HepG2 (cell line): ENCODE measurements around the gene SAMD8. TPM values are rescaled to one million over a fixed set of nuclear protein-coding genes. Genes with fewer than 3 reads are reported as not detected.

Experiments
- ATAC-seq: fragments of 200-7000 bp; cut with Tn5 transposase; 3 replicates; pipeline ENCODE4 v1.9.1; 2020; ENCODE audit warnings: mild to moderate bottlenecking, moderate library complexity
- BruUV-seq: library from RNA; stranded (reverse); fragments of 400-500 nt; replicated peaks from 2 replicates; lab custom pipeline; 2021; lab: Mats Ljungman, UMichigan
- CTCF ChIA-PET: fragments of 300-600 bp; formaldehyde crosslinking; extraction: SDS; loops from one replicate; lab custom pipeline; 2021; ENCODE audit warnings: low total read pairs, inconsistent platforms, low intra/inter-chr PET ratio; lab: Yijun Ruan, JAX
- POLR2A ChIA-PET: fragments of 350-600 bp; sonication (Branson Sonifier 250); formaldehyde crosslinking; loops from one replicate; lab custom pipeline; 2020; ENCODE audit warnings: antibody characterized with exemption, inconsistent platforms; lab: Yijun Ruan, JAX
- DNase-seq: peaks from one replicate; pipeline ENCODE4 v3.0.0-alpha.2; 2015; ENCODE audit warnings: low spot score
- FAIRE-seq: peaks from 3 replicates; lab custom pipeline; 2011; peaks lifted over from hg19 to GRCh38; lab: Jason Lieb, UNC
- H2AFZ ChIP-seq: one replicate; pipeline ENCODE4 v1.6.1; 2011; ENCODE audit warnings: low read length, inconsistent platforms
- H3K27ac ChIP-seq: fragments of 300-600 bp; 3 replicates; pipeline ENCODE4 v1.8.0; 2011; ENCODE audit warnings: mixed run types, mild to moderate bottlenecking, mixed read lengths, low read length, inconsistent platforms; ENCODE audit not compliant: insufficient read depth; ENCODE audit errors: extremely low read length
- H3K27me3 ChIP-seq, 2 experiments: fragments of 200-600 bp in 1 of 2; 2 replicates in 1 of 2; 3 replicates in 1 of 2; pipeline versions ENCODE4 v1.6.0 to v1.8.0; 2011; ENCODE audit warnings: low read length in 2 of 2, mild to moderate bottlenecking in 2 of 2, moderate library complexity in 2 of 2, inconsistent platforms in 1 of 2; ENCODE audit not compliant: insufficient read depth in 2 of 2, control insufficient read depth in 1 of 2
- H3K36me3 ChIP-seq, 2 experiments: fragments of 200-600 bp in 1 of 2; replicated peaks in 1 of 2; 2 replicates in 1 of 2; 3 replicates in 1 of 2; pipeline versions ENCODE4 v1.5.1 to v1.8.0; 2011; ENCODE audit warnings: low read length in 2 of 2, inconsistent platforms in 1 of 2; ENCODE audit not compliant: insufficient read depth in 2 of 2, control insufficient read depth in 1 of 2
- H3K4me1 ChIP-seq: 2 replicates; pipeline ENCODE4 v1.5.1; 2012; ENCODE audit warnings: low read length, inconsistent platforms; ENCODE audit not compliant: insufficient read depth
- H3K4me2 ChIP-seq: 2 replicates; pipeline ENCODE4 v1.6.0; 2011; ENCODE audit warnings: low read depth, low read length, inconsistent platforms
- H3K4me3 ChIP-seq, 3 experiments: fragments of 200-600 bp in 1 of 3; sonication (generic), shearing (Covaris generic) in 1 of 3; replicated peaks in 1 of 3; 2 replicates each; pipeline ENCODE4 v1.5.1; 2011 to 2016; ENCODE audit warnings: low read length in 3 of 3, inconsistent platforms in 2 of 3, low read depth in 2 of 3, mild to moderate bottlenecking in 2 of 3, control low read depth in 1 of 3, mixed read lengths in 1 of 3; ENCODE audit not compliant: insufficient read depth in 1 of 3
- H3K79me2 ChIP-seq: one replicate; pipeline ENCODE4 v1.6.1; 2011; ENCODE audit warnings: low read length, inconsistent platforms; ENCODE audit not compliant: insufficient read depth
- H3K9ac ChIP-seq: 2 replicates; pipeline ENCODE4 v1.6.0; 2011; ENCODE audit warnings: mild to moderate bottlenecking, low read depth, low read length, inconsistent platforms; ENCODE audit not compliant: insufficient read depth
- H3K9me3 ChIP-seq: 2 replicates; pipeline ENCODE4 v1.5.1; 2012; ENCODE audit warnings: mild to moderate bottlenecking, low read length
- H4K20me1 ChIP-seq: 2 replicates; pipeline ENCODE4 v1.6.0; 2011; ENCODE audit warnings: inconsistent platforms, mild to moderate bottlenecking, low read length, moderate library complexity; ENCODE audit not compliant: insufficient read depth
- AKAP8 ChIP-seq: sonication (generic); formaldehyde crosslinking; IDR thresholded peaks from 2 replicates; pipeline ENCODE4 v1.5.1; 2020; ENCODE audit warnings: mild to moderate bottlenecking, missing genetic modification reagents
- ATF7 ChIP-seq, 2 experiments: fragments of 450-650 bp in 1 of 2; sonication (generic) in 1 of 2; formaldehyde crosslinking in 1 of 2; IDR thresholded peaks; 2 replicates each; pipeline versions ENCODE4 v1.4.0 to v1.6.1; 2016 to 2020; ENCODE audit warnings: antibody characterized with exemption in 1 of 2, mild to moderate bottlenecking in 1 of 2, missing genetic modification reagents in 1 of 2
- ATRX ChIP-seq: sonication (generic); formaldehyde crosslinking; IDR thresholded peaks from 2 replicates; pipeline ENCODE4 v1.4.0; 2020; ENCODE audit warnings: missing genetic modification reagents, borderline replicate concordance
- BCL3 ChIP-seq: sonication (generic); formaldehyde crosslinking; IDR thresholded peaks from 2 replicates; pipeline ENCODE4 v1.5.1; 2020; ENCODE audit warnings: mild to moderate bottlenecking, missing genetic modification reagents, moderate library complexity
- EHMT2 ChIP-seq: fragments of 200-600 bp; sonication (generic); IDR thresholded peaks from 2 replicates; pipeline ENCODE4 v1.7.0; 2017; ENCODE audit warnings: antibody characterized with exemption, low read depth, low read length, borderline replicate concordance
- GZF1 ChIP-seq: sonication (generic); formaldehyde crosslinking; IDR thresholded peaks from 2 replicates; pipeline ENCODE4 v1.5.1; 2020; ENCODE audit warnings: mild to moderate bottlenecking, missing genetic modification reagents
- HDAC2 ChIP-seq: sonication (generic); formaldehyde crosslinking; IDR thresholded peaks from 2 replicates; pipeline ENCODE4 v1.4.0; 2020; ENCODE audit warnings: missing genetic modification reagents
- IRF2 ChIP-seq: IDR thresholded peaks from 2 replicates; pipeline ENCODE4 v1.6.1; 2018; ENCODE audit warnings: missing genetic modification reagents, missing compliant biosample characterization
- PCBP1 ChIP-seq: fragments of 200-400 bp; formaldehyde crosslinking; IDR thresholded peaks from 2 replicates; pipeline ENCODE4 v1.6.1; 2017; ENCODE audit warnings: mild to moderate bottlenecking, low read depth, low read length, borderline replicate concordance
- POLR2AphosphoS2 ChIP-seq: IDR thresholded peaks from 2 replicates; pipeline ENCODE4 v1.6.1; 2011; ENCODE audit warnings: low read depth, low read length, improper control_type of control experiment
- SRY ChIP-seq: sonication (generic); formaldehyde crosslinking; IDR thresholded peaks from 2 replicates; pipeline ENCODE4 v1.8.0; 2022; ENCODE audit warnings: mild to moderate bottlenecking, missing genetic modification reagents
- ZFX ChIP-seq: sonication (generic); formaldehyde crosslinking; IDR thresholded peaks from 2 replicates; pipeline ENCODE4 v1.4.0; 2020; ENCODE audit warnings: mild to moderate bottlenecking, low read depth, missing genetic modification reagents, moderate library complexity
- ZNF281 ChIP-seq: sonication (generic); formaldehyde crosslinking; IDR thresholded peaks from 2 replicates; pipeline ENCODE4 v1.4.0; 2020; ENCODE audit warnings: missing genetic modification reagents, borderline replicate concordance
- ZNF549 ChIP-seq: sonication (generic); formaldehyde crosslinking; IDR thresholded peaks from 2 replicates; pipeline ENCODE4 v1.5.0; 2020; ENCODE audit warnings: missing genetic modification reagents
- ZNF569 ChIP-seq: sonication (generic); formaldehyde crosslinking; IDR thresholded peaks from 2 replicates; pipeline ENCODE4 v1.5.0; 2020; ENCODE audit warnings: mild to moderate bottlenecking, missing genetic modification reagents, moderate library complexity, borderline replicate concordance
- ZNF816 ChIP-seq: sonication (generic); formaldehyde crosslinking; IDR thresholded peaks from 2 replicates; pipeline ENCODE4 v1.8.0; 2022; ENCODE audit warnings: missing genetic modification reagents, mild to moderate bottlenecking, borderline replicate concordance
- WGBS: methylation state at CpG from one replicate; pipeline ENCODE4 v1.1.6; 2017; ENCODE audit warnings: low lambda C conversion rate; 5-methylcytosine and 5-hydroxymethylcytosine counted together
- in situ Hi-C: cut with HindIII; loops from 2 replicates; pipeline ENCODE4 v1.10.0; 2017; ENCODE audit warnings: low pct_unique_long_range_greater_than_20kb; ENCODE audit not compliant: extremely low pct_ligation_motif_present
- intact Hi-C: fragments of 100-400 bp; cut with micrococcal nuclease; formaldehyde crosslinking; loops from one replicate; pipeline ENCODE4 v1.10.0; 2022; ENCODE audit not compliant: unreplicated experiment
- polyA plus RNA-seq, 8 experiments: library from polyadenylated mRNA; depleted of rRNA in 3 of 8; stranded (reverse) in 7 of 8; unstranded in 1 of 8; fragments of >200 nt; fragmentation: Illumina TruSeq in 4 of 8; extraction: Trizol in 4 of 8; gene quantifications; 2 replicates each; pipeline versions ENCODE4 v1.2.1 to v1.2.3, GENCODE V29; 2011 to 2016; ENCODE audit warnings: low read depth in 4 of 8, missing spikeins in 1 of 8, mixed read lengths in 1 of 8; ENCODE audit not compliant: insufficient read depth in 1 of 8
- total RNA-seq, 5 experiments: library from RNA; depleted of rRNA; stranded (reverse); fragments of >200 nt; fragmentation: Illumina TruSeq; extraction: Trizol; gene quantifications; 2 replicates each; pipeline ENCODE4 v1.2.3, GENCODE V29; 2016; ENCODE audit warnings: low read depth in 1 of 5
- TF ChIP-seq, protein P1 (sequence below): sonication (generic); formaldehyde crosslinking; IDR thresholded peaks from 2 replicates; pipeline ENCODE4 v1.5.1; 2020; ENCODE audit warnings: mild to moderate bottlenecking, missing genetic modification reagents, borderline replicate concordance

SAMD8 gene
- total and polyA plus RNA-seq, 2 of the 13 experiments (the other 11 are each of a cell fraction or from before 2014, with no cell fraction given) = 10.4 to 13.2 TPM

DNA sequence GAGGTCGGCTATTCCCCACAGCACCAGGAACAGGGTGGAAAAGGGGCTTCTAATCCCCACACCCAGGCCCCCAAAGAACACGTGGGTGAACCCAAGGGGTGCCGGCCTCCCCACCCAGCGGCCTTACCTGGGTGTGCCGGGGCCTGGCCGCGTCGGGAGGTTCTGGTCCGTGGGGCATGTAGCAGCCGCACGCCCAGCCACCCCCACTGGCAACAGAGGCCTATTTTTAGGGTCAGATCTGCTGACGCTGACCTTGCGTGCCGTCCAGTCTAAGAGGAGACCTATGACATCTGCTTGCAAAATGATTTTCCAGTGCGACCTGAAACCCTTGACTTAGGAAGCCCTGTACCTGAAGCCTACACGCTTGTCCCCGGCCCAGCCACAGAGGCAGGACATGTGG, 38.0 kb upstream of the SAMD8 start:
- CTCF ChIA-PET = no interaction called here
- 55% methylated on average over 4 of the region's 17 CpGs for WGBS
- ATAC-seq (no peak), FAIRE-seq (no peak), DNase-seq (no peak)
- peaks cover 23% of the 10 kb centered on the region for H3K4me1 ChIP-seq
- no peaks in the 10 kb centered on the region for H3K79me2 ChIP-seq
- H2AFZ ChIP-seq = no peak overlapping the region
- H4K20me1 ChIP-seq = no peaks in the 10 kb centered on the region
- H3K27me3 ChIP-seq = peaks cover 0 to 27% of the 10 kb centered on the region in 2 experiments; a peak in 1 of 5 replicates
- intact Hi-C loops (no loop called here), in situ Hi-C loops (no loop called here)
- POLR2A ChIA-PET = no interaction called here
- no peaks in the 10 kb centered on the region for H3K9me3 ChIP-seq
- no peak overlapping the region for H3K9ac ChIP-seq
- no peaks in the 10 kb centered on the region for H3K36me3 ChIP-seq
- BruUV-seq = no TSS peak
- H3K4me2 ChIP-seq = no peak overlapping the region
- no peak overlapping the region for H3K27ac ChIP-seq
- no peak overlapping the region for H3K4me3 ChIP-seq
- TF ChIP-seq ATF7 (IDR thresholded peaks at IDR 0.05) = no peak
- no peak for TF ChIP-seq ATF7 (CRISPR knock-in tag; IDR thresholded peaks at IDR 0.05)
- no peak for TF ChIP-seq HDAC2 (CRISPR knock-in tag)
- TF ChIP-seq POLR2AphosphoS2 = no peak
- TF ChIP-seq ZNF281 = no peak
- TF ChIP-seq ATRX (CRISPR knock-in tag) = no peak
- no peak for TF ChIP-seq PCBP1
- TF ChIP-seq ZNF549 (CRISPR knock-in tag) = no peak
- no peak for TF ChIP-seq ZNF816 (CRISPR knock-in tag)
- no peak for TF ChIP-seq ZFX (CRISPR knock-in tag)
- no peak for TF ChIP-seq GZF1 (CRISPR knock-in tag)
- no peak for TF ChIP-seq BCL3 (CRISPR knock-in tag)
- TF ChIP-seq IRF2 (CRISPR knock-in tag) = no peak
- TF ChIP-seq AKAP8 = no peak
- no peak for TF ChIP-seq SRY (CRISPR knock-in tag)
- TF ChIP-seq, protein P1, sequence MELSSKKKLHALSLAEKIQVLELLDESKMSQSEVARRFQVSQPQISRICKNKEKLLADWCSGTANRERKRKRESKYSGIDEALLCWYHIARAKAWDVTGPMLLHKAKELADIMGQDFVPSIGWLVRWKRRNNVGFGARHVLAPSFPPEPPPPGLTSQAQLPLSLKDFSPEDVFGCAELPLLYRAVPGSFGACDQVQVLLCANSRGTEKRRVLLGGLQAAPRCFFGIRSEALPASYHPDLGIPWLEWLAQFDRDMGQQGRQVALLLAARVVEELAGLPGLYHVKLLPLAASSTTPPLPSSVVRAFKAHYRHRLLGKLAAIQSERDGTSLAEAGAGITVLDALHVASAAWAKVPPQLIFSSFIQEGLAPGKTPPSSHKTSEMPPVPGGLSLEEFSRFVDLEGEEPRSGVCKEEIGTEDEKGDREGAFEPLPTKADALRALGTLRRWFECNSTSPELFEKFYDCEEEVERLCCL (CRISPR knock-in tag) = no peak
- TF ChIP-seq ZNF569 = no peak
- no peak for TF ChIP-seq EHMT2
